H1 (cell line): ENCODE results near the gene PXDC1. TPM values are rescaled to one million over a fixed set of nuclear protein-coding genes. Genes with fewer than 3 reads are reported as not detected.
"Not testable (repeated sequence)": the region's sequence is repeated elsewhere in the genome, so short reads cannot be mapped to it uniquely, and the experiment has no call there.

Source experiments
- CTCF ChIA-PET: fragments of 300-600 bp; sonication (Branson Sonifier 250); formaldehyde crosslinking; loops from one replicate; lab custom pipeline; 2021; ENCODE audit not compliant: partially characterized antibody; lab: Charles Lee
- POLR2A ChIA-PET: fragments of 300-600 bp; sonication (Branson Sonifier 250); formaldehyde crosslinking; loops from one replicate; lab custom pipeline; 2021; ENCODE audit warnings: inconsistent platforms; ENCODE audit not compliant: partially characterized antibody; lab: Charles Lee
- DNase-seq, 2 experiments: peaks; one replicate each; pipeline versions ENCODE4 v3.0.0 to v3.0.0-alpha.2; 2010 to 2022; ENCODE audit warnings: low spot score in 2 of 2, low read depth in 1 of 2, mixed read lengths in 1 of 2
- FAIRE-seq: peaks from 2 replicates; lab custom pipeline; 2011; peaks lifted over from hg19 to GRCh38; lab: Jason Lieb, UNC
- H2AFZ ChIP-seq: 2 replicates; pipeline ENCODE4 v1.8.1; 2012; ENCODE audit warnings: low read length, inconsistent platforms
- H2AK5ac ChIP-seq: 2 replicates; pipeline ENCODE4 v1.6.1; 2013; ENCODE audit warnings: low read depth, low read length
- H2BK120ac ChIP-seq: replicated peaks from 2 replicates; pipeline ENCODE3; 2013; ENCODE audit warnings: low read depth, low read length, inconsistent platforms
- H2BK12ac ChIP-seq: 2 replicates; pipeline ENCODE4 v1.6.1; 2013; ENCODE audit warnings: low read depth, low read length
- H2BK15ac ChIP-seq: 2 replicates; pipeline ENCODE4 v1.6.1; 2013; ENCODE audit warnings: low read length
- H2BK20ac ChIP-seq: 2 replicates; pipeline ENCODE4 v1.6.1; 2013; ENCODE audit warnings: low read length
- H2BK5ac ChIP-seq: 2 replicates; pipeline ENCODE4 v1.6.1; 2013; ENCODE audit warnings: low read depth, low read length
- H3K14ac ChIP-seq: 2 replicates; pipeline ENCODE4 v1.6.1; 2013; ENCODE audit warnings: inconsistent platforms; ENCODE audit not compliant: insufficient read length
- H3K18ac ChIP-seq: 2 replicates; pipeline ENCODE4 v1.6.1; 2013; ENCODE audit warnings: low read length; ENCODE audit errors: extremely low read depth
- H3K23ac ChIP-seq: 2 replicates; pipeline ENCODE4 v1.6.1; 2013; ENCODE audit warnings: inconsistent platforms; ENCODE audit not compliant: insufficient read length
- H3K23me2 ChIP-seq: 2 replicates; pipeline ENCODE4 v1.6.1; 2013; ENCODE audit warnings: low read depth, low read length
- H3K27ac ChIP-seq: 2 replicates; pipeline ENCODE4 v1.6.1; 2011; ENCODE audit warnings: low read depth, low read length, inconsistent platforms
- H3K27me3 ChIP-seq, 4 experiments: replicated peaks in 1 of 4; 1 replicate in 1 of 4; 2 replicates in 3 of 4; pipeline versions ENCODE4 v1.6.1 to v1.8.1; 2011 to 2013; ENCODE audit warnings: low read length in 3 of 4, mild to moderate bottlenecking in 3 of 4, inconsistent platforms in 2 of 4, mixed read lengths in 2 of 4, moderate library complexity in 1 of 4; ENCODE audit not compliant: control insufficient read depth in 3 of 4, insufficient read depth in 3 of 4; ENCODE audit errors: extremely low read depth in 1 of 4
- H3K36me3 ChIP-seq, 4 experiments: 2 replicates each; pipeline versions ENCODE4 v1.6.1 to v1.8.1; 2011 to 2013; ENCODE audit warnings: mild to moderate bottlenecking in 4 of 4, low read length in 3 of 4, moderate library complexity in 2 of 4, control low read depth in 1 of 4, inconsistent platforms in 1 of 4; ENCODE audit not compliant: insufficient read depth in 4 of 4, control insufficient read depth in 2 of 4
- H3K4ac ChIP-seq: replicated peaks from 2 replicates; pipeline ENCODE3; 2013; ENCODE audit warnings: low read length, low read depth, mixed read lengths, inconsistent platforms; ENCODE audit not compliant: insufficient read length
- H3K4me1 ChIP-seq, 4 experiments: replicated peaks in 1 of 4; 1 replicate in 1 of 4; 2 replicates in 3 of 4; pipeline versions ENCODE4 v1.6.1 to v1.8.1; 2011 to 2013; ENCODE audit warnings: low read length in 3 of 4, inconsistent platforms in 2 of 4, mixed read lengths in 1 of 4; ENCODE audit not compliant: insufficient read depth in 4 of 4, control insufficient read depth in 3 of 4
- H3K4me2 ChIP-seq, 2 experiments: 2 replicates each; pipeline versions ENCODE4 v1.6.1 to v1.8.1; 2011 to 2013; ENCODE audit warnings: low read depth in 2 of 2, low read length in 2 of 2, control low read depth in 1 of 2, inconsistent platforms in 1 of 2, mild to moderate bottlenecking in 1 of 2; ENCODE audit not compliant: insufficient read depth in 1 of 2
- H3K4me3 ChIP-seq, 4 experiments: fragments of 200-600, 300-600 bp in 1 of 4; sonication (generic), shearing (Covaris generic), sonication (Bioruptor Twin) in 1 of 4; 2 replicates each; pipeline versions ENCODE4 v1.5.1 to v1.8.1; 2011 to 2016; ENCODE audit warnings: low read length in 4 of 4, low read depth in 3 of 4, control low read depth in 2 of 4, inconsistent platforms in 2 of 4, mild to moderate bottlenecking in 2 of 4, mixed read lengths in 1 of 4, moderate library complexity in 1 of 4; ENCODE audit not compliant: insufficient read depth in 2 of 4; ENCODE audit errors: extremely low read depth in 1 of 4
- H3K56ac ChIP-seq: replicated peaks from 2 replicates; pipeline ENCODE3; 2013; ENCODE audit warnings: low read depth, mild to moderate bottlenecking, mixed read lengths, low read length, inconsistent platforms; ENCODE audit not compliant: insufficient read length
- H3K79me1 ChIP-seq: 2 replicates; pipeline ENCODE4 v1.6.1; 2013; ENCODE audit warnings: low read depth, low read length, control low read depth
- H3K79me2 ChIP-seq, 2 experiments: 2 replicates each; pipeline versions ENCODE4 v1.6.1 to v1.8.1; 2012 to 2013; ENCODE audit warnings: low read length in 2 of 2, mild to moderate bottlenecking in 2 of 2, inconsistent platforms in 1 of 2; ENCODE audit not compliant: insufficient read depth in 2 of 2, control insufficient read depth in 1 of 2
- H3K9ac ChIP-seq, 4 experiments: replicated peaks in 1 of 4; 1 replicate in 1 of 4; 2 replicates in 3 of 4; pipeline versions ENCODE4 v1.6.1 to v1.8.1; 2011 to 2013; ENCODE audit warnings: low read depth in 3 of 4, low read length in 3 of 4, control low read depth in 2 of 4, mild to moderate bottlenecking in 2 of 4, moderate library complexity in 2 of 4, inconsistent platforms in 1 of 4; ENCODE audit errors: extremely low read depth in 1 of 4
- H3K9me3 ChIP-seq, 2 experiments: 2 replicates each; pipeline versions ENCODE4 v1.6.1 to v1.8.1; 2012 to 2013; ENCODE audit warnings: mild to moderate bottlenecking in 2 of 2, moderate library complexity in 2 of 2, control low read depth in 1 of 2, inconsistent platforms in 1 of 2, low read depth in 1 of 2, low read length in 1 of 2, mixed read lengths in 1 of 2; ENCODE audit not compliant: insufficient read depth in 2 of 2
- H4K20me1 ChIP-seq, 2 experiments: replicated peaks in 1 of 2; 2 replicates each; pipeline versions ENCODE3 to v1.8.1; 2011 to 2013; ENCODE audit warnings: inconsistent platforms in 2 of 2, low read length in 2 of 2, mild to moderate bottlenecking in 1 of 2; ENCODE audit not compliant: insufficient read depth in 2 of 2, control insufficient read depth in 1 of 2
- H4K5ac ChIP-seq: 2 replicates; pipeline ENCODE4 v1.6.1; 2013; ENCODE audit warnings: low read length, low read depth, mixed read lengths, inconsistent platforms; ENCODE audit not compliant: insufficient read length
- H4K8ac ChIP-seq: 2 replicates; pipeline ENCODE4 v1.8.0; 2013; ENCODE audit warnings: mild to moderate bottlenecking, moderate library complexity, low read length, inconsistent platforms; ENCODE audit not compliant: insufficient read depth; ENCODE audit errors: extremely low read depth
- H4K91ac ChIP-seq: replicated peaks from 2 replicates; pipeline ENCODE3; 2013; ENCODE audit warnings: low read length, mixed read lengths, inconsistent platforms; ENCODE audit not compliant: insufficient read length
- CBX8 ChIP-seq: fragments of 300-800, 300-1000 bp; sonication (generic); IDR thresholded peaks from 2 replicates; pipeline ENCODE4 v1.7.1; 2016; ENCODE audit warnings: low read depth, low read length, borderline replicate concordance
- CTCF ChIP-seq, 3 experiments: IDR thresholded peaks; 1 replicate in 2 of 3; 2 replicates in 1 of 3; pipeline versions ENCODE4 v1.5.1 to v1.6.1; 2011; ENCODE audit warnings: low read length in 3 of 3, mild to moderate bottlenecking in 3 of 3, inconsistent platforms in 2 of 3, low read depth in 1 of 3, moderate library complexity in 1 of 3; ENCODE audit not compliant: insufficient read depth in 1 of 3; ENCODE audit errors: control extremely low read depth in 1 of 3
- KDM5A ChIP-seq: fragments of 200-600 bp; IDR thresholded peaks from 2 replicates; pipeline ENCODE4 v1.7.1; 2012; ENCODE audit warnings: mild to moderate bottlenecking, low read length, inconsistent platforms, mixed read lengths
- TCF12 ChIP-seq: IDR thresholded peaks from 2 replicates; pipeline ENCODE4 v1.6.1; 2011; ENCODE audit warnings: low read depth, mild to moderate bottlenecking, low read length
- TEAD4 ChIP-seq: IDR thresholded peaks from 2 replicates; pipeline ENCODE4 v1.6.1; 2012; ENCODE audit warnings: low read depth, low read length, inconsistent platforms, mixed read lengths
- WGBS, 2 experiments: shearing (Covaris generic) in 1 of 2; methylation state at CpG; one replicate each; pipeline versions ENCODE4 v1.1.6 to v1.1.7; 2013 to 2015; ENCODE audit warnings: low lambda C conversion rate in 2 of 2, mixed read lengths in 2 of 2, inconsistent platforms in 1 of 2, low coverage in 1 of 2, missing lambda C conversion rate in 1 of 2; ENCODE audit not compliant: insufficient replicate concordance in 2 of 2, insufficient coverage in 1 of 2, insufficient read length in 1 of 2; ENCODE audit errors: extremely low coverage in 1 of 2, missing lambda C conversion rate in 1 of 2; 5-methylcytosine and 5-hydroxymethylcytosine counted together
- polyA plus RNA-seq, 7 experiments: library from polyadenylated mRNA; depleted of rRNA in 3 of 7; stranded (reverse) in 5 of 7; unstranded in 2 of 7; fragments of >200 nt in 5 of 7; fragments of 200-250 nt in 2 of 7; gene quantifications; 1 replicate in 5 of 7; 2 replicates in 1 of 7; 4 replicates in 1 of 7; pipeline versions ENCODE4 v1.2.1 to v1.2.3, GENCODE V29; 2011 to 2013; ENCODE audit warnings: missing spikeins in 2 of 7, mixed read lengths in 2 of 7
- total RNA-seq: library from RNA; stranded (reverse); fragmentation: NEBNext Ultra II Directional; extraction: Animal tissue kit (Norgen Biotek cat#: 25700); gene quantifications from 2 replicates; pipeline ENCODE4 v1.2.1, GENCODE V29; 2021

PXDC1 gene
- total and polyA plus RNA-seq, 2 of the 8 experiments (the other 6 are each of a cell fraction or from before 2014, with no cell fraction given), result 1.7 to 2.0 TPM

GRCh38 chr6:3721810-3722621 lies 29.5 kb downstream of the PXDC1 start (continued):
- TF ChIP-seq CTCF (IDR thresholded peaks at IDR 0.05; ENCODE audit: control extremely low read depth in 1 of 3, insufficient read depth in 1 of 3, low read depth in 1 of 3, low read length in 3 of 3) (no peak), KDM5A (no peak), CBX8 (no peak), TEAD4 (0 out of 2 replicates have a peak, but pooled peaks have one; percentile 3), TCF12 (0 out of 2 replicates have a peak, but pooled peaks have one; percentile 8)

GRCh38 chr6:3720770-3721169 lies 30.7 kb downstream of the PXDC1 start:
- H3K4me3 ChIP-seq, H2BK12ac ChIP-seq: not testable (repeated sequence)

More at GRCh38 chr6:3720770-3721169, 30.7 kb downstream of the PXDC1 start:
- H2BK5ac ChIP-seq, H3K36me3 ChIP-seq, POLR2A ChIA-PET, DNase-seq, H3K9me3 ChIP-seq, H3K56ac ChIP-seq, FAIRE-seq, H2AFZ ChIP-seq, H3K4ac ChIP-seq, H3K27ac ChIP-seq, H2AK5ac ChIP-seq, H4K5ac ChIP-seq, H3K9ac ChIP-seq, H3K18ac ChIP-seq, H3K23ac ChIP-seq, H3K14ac ChIP-seq, H3K79me2 ChIP-seq, H3K23me2 ChIP-seq, H2BK120ac ChIP-seq, H2BK20ac ChIP-seq, H4K8ac ChIP-seq, H2BK15ac ChIP-seq, H3K79me1 ChIP-seq, H3K27me3 ChIP-seq, H3K4me2 ChIP-seq, H4K20me1 ChIP-seq, H4K91ac ChIP-seq: not testable (repeated sequence)
- WGBS, 2 experiments, result 98% methylated on average over 16 of the region's 24 CpGs; no CpG with 5 or more reads in 1 of the 2 experiments
- CTCF ChIA-PET, result interaction anchor here (1.2 to 2.4 kb wide), 2 partner anchors 8 to 11 kb away, joined by 3 to 12 read pairs; no protein-coding TSS in a partner anchor
- peaks cover 0 to 12% (median 4%) of the 10 kb centered on the region in 4 experiments; a peak in 6 of 7 replicates for H3K4me1 ChIP-seq
